ENCODE measurements around the gene KCTD7.

DNA sequence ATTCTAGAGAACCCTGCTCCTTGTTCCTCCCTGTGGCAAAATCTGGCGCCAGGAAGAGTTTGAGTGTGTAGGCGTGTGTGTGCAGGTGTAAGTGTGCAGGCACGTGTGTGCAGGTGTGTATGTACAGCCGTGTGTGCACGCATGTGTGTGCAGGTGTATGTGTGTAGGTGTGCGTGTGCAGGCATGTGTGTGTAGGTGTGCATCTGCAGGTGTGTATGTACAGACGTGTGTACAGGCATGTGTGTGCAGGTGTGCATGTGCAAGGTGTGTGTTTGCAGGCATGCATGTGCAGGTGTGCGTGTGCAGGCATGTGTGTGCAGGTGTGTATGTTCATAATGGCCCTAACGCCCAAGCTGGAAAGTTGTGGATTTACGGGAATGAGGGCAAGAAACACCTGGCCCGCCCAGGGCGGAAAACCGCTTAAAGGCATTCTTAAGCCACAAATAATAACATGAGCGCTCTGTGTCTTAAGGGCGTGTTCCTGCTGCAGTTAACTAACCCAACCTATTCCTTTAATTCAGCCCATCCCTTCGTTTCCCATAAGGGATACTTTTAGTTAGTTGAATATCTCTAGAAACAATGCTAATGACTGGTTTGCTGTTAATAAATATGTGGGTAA is 34.1 kb downstream of the KCTD7 start:
- TF ChIP-seq, protein P1, sequence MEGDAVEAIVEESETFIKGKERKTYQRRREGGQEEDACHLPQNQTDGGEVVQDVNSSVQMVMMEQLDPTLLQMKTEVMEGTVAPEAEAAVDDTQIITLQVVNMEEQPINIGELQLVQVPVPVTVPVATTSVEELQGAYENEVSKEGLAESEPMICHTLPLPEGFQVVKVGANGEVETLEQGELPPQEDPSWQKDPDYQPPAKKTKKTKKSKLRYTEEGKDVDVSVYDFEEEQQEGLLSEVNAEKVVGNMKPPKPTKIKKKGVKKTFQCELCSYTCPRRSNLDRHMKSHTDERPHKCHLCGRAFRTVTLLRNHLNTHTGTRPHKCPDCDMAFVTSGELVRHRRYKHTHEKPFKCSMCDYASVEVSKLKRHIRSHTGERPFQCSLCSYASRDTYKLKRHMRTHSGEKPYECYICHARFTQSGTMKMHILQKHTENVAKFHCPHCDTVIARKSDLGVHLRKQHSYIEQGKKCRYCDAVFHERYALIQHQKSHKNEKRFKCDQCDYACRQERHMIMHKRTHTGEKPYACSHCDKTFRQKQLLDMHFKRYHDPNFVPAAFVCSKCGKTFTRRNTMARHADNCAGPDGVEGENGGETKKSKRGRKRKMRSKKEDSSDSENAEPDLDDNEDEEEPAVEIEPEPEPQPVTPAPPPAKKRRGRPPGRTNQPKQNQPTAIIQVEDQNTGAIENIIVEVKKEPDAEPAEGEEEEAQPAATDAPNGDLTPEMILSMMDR (IDR thresholded peaks at IDR 0.05; ENCODE audit: insufficient read depth, low read depth, low read length): no peak
- no peak for TF ChIP-seq EZH2 (IDR thresholded peaks at IDR 0.05; ENCODE audit: insufficient read depth, low read length)
